GM19468 (cell line): Measurements from ENCODE around the gene RNASEH2A.

Experiments used
- ATAC-seq: cut with Tn5 transposase; IDR thresholded peaks from one replicate; pipeline ENCODE4 v1.9.1; 2021; ENCODE audit warnings: mild to moderate bottlenecking, moderate library complexity, moderate number of reproducible peaks; ENCODE audit not compliant: unreplicated experiment; ENCODE audit errors: extremely low read depth

RNASEH2A gene

GRCh38 chr19:12806242-12807081 lies at the start of gene RNASEH2A:
TSS of gene RNASEH2A (plus strand) at chr19:12806584. CDS start at chr19:12806674, 90 bp downstream.
- no peak for ATAC-seq

GRCh38 chr19:12757544-12758274 lies 48.7 kb upstream of the RNASEH2A start:
- ATAC-seq: no peak

GRCh38 chr19:12759686-12760085 lies 46.7 kb upstream of the RNASEH2A start:
- no peak for ATAC-seq

GRCh38 chr19:12763100-12763499 lies 43.3 kb upstream of the RNASEH2A start:
- ATAC-seq: no peak

- ATAC-seq: no peak
These were observed 41.7 kb upstream of the RNASEH2A start for GRCh38 chr19:12764698-12765097.

GRCh38 chr19:12766051-12766521 lies 40.3 kb upstream of the RNASEH2A start:
- no peak for ATAC-seq

GRCh38 chr19:12767150-12767549 lies 39.2 kb upstream of the RNASEH2A start:
- no peak for ATAC-seq

- ATAC-seq: no peak
These were observed 38.7 kb upstream of the RNASEH2A start for GRCh38 chr19:12767666-12768065.

- no peak for ATAC-seq
These were observed 36.7 kb upstream of the RNASEH2A start for GRCh38 chr19:12769689-12770088.

- no peak for ATAC-seq
These were observed 35.5 kb upstream of the RNASEH2A start for GRCh38 chr19:12770922-12771321.

GRCh38 chr19:12772323-12772722 lies 34.1 kb upstream of the RNASEH2A start:
- ATAC-seq: no peak

GRCh38 chr19:12773571-12773970 lies 32.8 kb upstream of the RNASEH2A start:
- no peak for ATAC-seq

- no peak for ATAC-seq
These were observed 31.5 kb upstream of the RNASEH2A start, which contains the start of gene HOOK2 for GRCh38 chr19:12774588-12775555. TSS of gene HOOK2 (minus strand) at chr19:12775552. CDS start at chr19:12775449, 103 bp downstream.

- no peak for ATAC-seq
These were observed 29.0 kb upstream of the RNASEH2A start for GRCh38 chr19:12777217-12778016.

- no peak for ATAC-seq
These were observed 28.1 kb upstream of the RNASEH2A start for GRCh38 chr19:12778017-12778904.

GRCh38 chr19:12778905-12779161 lies 27.6 kb upstream of the RNASEH2A start:
- no peak for ATAC-seq

- ATAC-seq: no peak
These were observed 27.0 kb upstream of the RNASEH2A start for GRCh38 chr19:12779162-12779993.

GRCh38 chr19:12782174-12782423 lies 24.3 kb upstream of the RNASEH2A start:
- ATAC-seq: no peak
